GM21447 (cell line): ENCODE results near the gene AHI1.

Experiments used
- ATAC-seq: cut with Tn5 transposase; IDR thresholded peaks from one replicate; pipeline ENCODE4 v1.9.1; 2021; ENCODE audit not compliant: unreplicated experiment

Gene AHI1

GRCh38 chr6:135464634-135465033, 32.9 kb downstream of the AHI1 start:
- peak; percentile 80 for ATAC-seq

GRCh38 chr6:135461208-135461607, 36.3 kb downstream of the AHI1 start:
- no peak for ATAC-seq

- ATAC-seq: no peak
Measured at GRCh38 chr6:135458051-135458450, 39.5 kb downstream of the AHI1 start.

- no peak for ATAC-seq
Measured at GRCh38 chr6:135451617-135452190, 45.8 kb downstream of the AHI1 start.

GRCh38 chr6:135449246-135449645, 48.3 kb downstream of the AHI1 start:
- no peak for ATAC-seq

GRCh38 chr6:135440087-135440792, 57.3 kb downstream of the AHI1 start:
- ATAC-seq: peak; percentile 72

- ATAC-seq: no peak
Measured at GRCh38 chr6:135439549-135439948, 58.0 kb downstream of the AHI1 start.

- ATAC-seq: peak; percentile 47
Measured at GRCh38 chr6:135438907-135439535, 58.5 kb downstream of the AHI1 start.

- ATAC-seq: no peak
Measured at GRCh38 chr6:135434991-135435390, 62.5 kb downstream of the AHI1 start.

- ATAC-seq: no peak
Measured at GRCh38 chr6:135434095-135434494, 63.4 kb downstream of the AHI1 start.

GRCh38 chr6:135428078-135428477, 69.5 kb downstream of the AHI1 start:
- no peak for ATAC-seq

GRCh38 chr6:135426833-135427232, 70.7 kb downstream of the AHI1 start:
- no peak for ATAC-seq

- ATAC-seq: no peak
Measured at GRCh38 chr6:135424385-135424784, 73.2 kb downstream of the AHI1 start.

- ATAC-seq: peak; percentile 97
Measured at GRCh38 chr6:135423649-135424128, 73.9 kb downstream of the AHI1 start.

- ATAC-seq: no peak
Measured at GRCh38 chr6:135419162-135419561, 78.4 kb downstream of the AHI1 start.

GRCh38 chr6:135418040-135418760, 79.3 kb downstream of the AHI1 start:
- ATAC-seq: no peak

- no peak for ATAC-seq
Measured at GRCh38 chr6:135412761-135413160, 84.8 kb downstream of the AHI1 start.

GRCh38 chr6:135411849-135412248, 85.7 kb downstream of the AHI1 start:
- no peak for ATAC-seq

GRCh38 chr6:135411339-135411738, 86.2 kb downstream of the AHI1 start:
- no peak for ATAC-seq

- no peak for ATAC-seq
Measured at GRCh38 chr6:135410856-135411255, 86.7 kb downstream of the AHI1 start.

- ATAC-seq: no peak
Measured at GRCh38 chr6:135403584-135403983, 94.0 kb downstream of the AHI1 start.

GRCh38 chr6:135402311-135402710, 95.2 kb downstream of the AHI1 start:
- no peak for ATAC-seq
